Activated CD4-positive, alpha-beta T cell treated with anti-CD3 and anti-CD28 coated beads, Interleukin-2, amount 50 U/mL, for 24 hours (primary cell): ENCODE measurements around the gene STK11.
A peak's percentile ranks its signal among the peaks of the same experiment; 100 is the strongest.
"Not testable (repeated sequence)": the region's sequence is repeated elsewhere in the genome, so short reads cannot be mapped to it uniquely, and the experiment has no call there.

Experiments
- DNase-seq, 2 donors: peaks; one replicate each; pipeline ENCODE4 v3.0.0-alpha.2; 2020; ENCODE audit warnings: low read depth in 1 of 2, low spot score in 1 of 2

The STK11 gene

DNA sequence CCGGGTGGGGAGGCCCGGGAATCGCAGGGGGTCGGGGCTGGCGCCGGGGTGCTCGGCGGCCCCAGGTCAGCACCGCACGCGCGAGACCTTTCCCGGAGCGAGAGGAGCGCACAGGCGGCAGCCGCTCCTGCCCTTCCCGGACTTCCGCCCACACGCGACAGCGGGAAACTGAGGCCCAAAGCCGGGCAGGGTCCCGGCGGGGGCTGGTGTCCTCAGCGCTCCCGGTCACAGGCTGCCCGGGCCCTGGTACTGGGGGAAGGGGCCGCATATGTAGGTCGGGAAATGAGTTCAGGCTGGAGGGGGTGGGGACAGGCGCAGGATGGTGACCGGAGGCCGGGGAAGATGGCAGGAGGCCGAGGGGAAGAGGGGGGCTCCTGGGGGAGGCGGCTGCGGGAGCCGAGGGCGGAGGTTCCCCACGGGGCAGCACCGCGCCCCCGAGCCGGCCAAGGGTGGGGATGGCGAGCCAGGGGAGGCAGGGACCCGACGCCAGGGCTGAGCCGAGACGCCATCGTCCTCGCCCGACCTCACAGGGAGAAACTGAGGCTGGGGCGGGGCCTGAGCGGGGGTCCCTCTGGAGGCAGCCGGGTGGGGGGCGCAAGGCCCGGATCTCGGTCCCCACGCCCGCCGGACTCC lies 31.6 kb downstream of the STK11 start:
- DNase-seq, result no peak

DNA sequence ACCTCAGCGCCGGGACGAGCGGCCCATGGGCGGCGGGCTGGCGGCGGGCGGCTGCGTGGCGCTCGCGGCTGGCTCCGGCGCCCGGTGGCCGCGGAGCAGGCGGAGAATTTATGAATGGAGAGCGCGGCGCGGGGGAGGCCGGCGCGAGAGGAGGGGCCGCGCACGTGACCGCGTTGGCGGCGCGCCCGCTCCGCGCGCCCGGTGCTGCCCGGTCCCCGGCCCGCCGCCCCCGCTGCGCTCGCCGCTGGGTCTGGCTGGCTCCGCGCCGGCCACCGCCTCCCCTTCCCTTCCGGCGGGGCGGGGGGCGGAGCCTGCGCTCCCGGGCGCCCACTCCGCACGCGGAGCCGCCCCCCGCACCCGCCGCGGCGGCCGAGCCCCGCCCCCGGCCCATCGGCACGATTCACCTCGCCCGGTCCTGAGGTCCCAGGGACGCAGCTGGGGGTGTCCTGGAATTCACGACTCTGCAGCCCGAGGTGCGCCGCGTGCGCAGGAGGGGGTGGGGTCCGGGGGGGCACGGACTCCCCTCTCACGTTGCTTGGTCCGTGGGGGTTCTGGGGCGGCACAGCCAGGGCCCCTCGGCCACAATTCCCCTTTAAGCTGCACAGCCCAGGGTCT lies 32.3 kb downstream of the STK11 start, which contains the start of gene CBARP:
Gene CBARP (minus strand): TSS at position 252 of the 615 bp plus-strand sequence. CDS start 1,905 bp downstream, outside the sequence.
- no peak for DNase-seq

GRCh38 chr19:1238369-1239303 lies 33.1 kb downstream of the STK11 start:
- DNase-seq, result no peak

- no peak for DNase-seq
Observed at GRCh38 chr19:1239420-1239795, 33.8 kb downstream of the STK11 start.

DNA sequence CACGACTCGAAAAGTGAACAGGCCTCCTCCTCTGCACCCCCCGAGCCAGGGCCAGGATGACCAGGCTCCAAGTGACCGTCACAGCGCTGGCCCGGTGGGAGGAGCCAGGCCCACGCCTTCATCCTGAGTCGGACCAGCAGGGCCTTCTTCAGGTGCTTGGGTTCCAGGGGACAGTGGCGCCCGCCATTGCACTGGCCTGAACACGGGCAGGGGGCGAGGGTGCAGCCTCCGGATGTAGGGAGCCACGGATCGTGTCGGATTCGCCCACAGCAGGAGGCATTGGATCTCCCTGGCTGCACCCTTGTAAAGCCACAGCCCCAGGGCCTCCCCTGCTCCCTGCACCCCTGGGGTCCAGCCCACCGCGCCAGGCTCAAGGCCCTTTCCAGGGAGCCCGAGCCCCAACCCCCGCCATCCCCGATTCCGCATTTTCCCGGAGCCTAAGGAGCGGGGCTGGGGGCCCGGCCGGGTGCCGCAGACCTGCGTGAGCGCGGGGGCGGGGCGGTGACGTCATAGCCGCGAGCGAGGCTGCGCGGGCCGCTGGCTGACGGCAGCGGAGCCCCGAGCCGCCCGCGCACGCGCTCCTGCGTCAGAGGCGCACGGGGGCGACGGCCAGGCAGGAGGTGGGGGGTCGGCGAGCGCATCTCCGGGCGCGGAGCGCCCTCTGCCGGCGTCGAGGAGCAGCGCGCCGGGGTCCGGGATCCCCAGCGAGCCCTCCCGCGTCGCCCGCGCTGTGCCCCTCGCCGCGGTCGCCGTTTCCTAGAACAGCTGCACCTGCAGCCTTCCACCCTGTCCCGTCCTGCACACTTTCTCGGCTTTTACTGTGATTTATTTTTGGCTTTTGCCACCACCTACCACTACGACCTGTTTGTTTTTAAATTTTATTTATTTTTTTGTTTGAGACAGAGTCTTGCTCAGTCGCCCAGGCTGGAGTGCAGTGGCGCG lies 34.5 kb downstream of the STK11 start:
- peak; percentile 86 to 88 for DNase-seq

DNA sequence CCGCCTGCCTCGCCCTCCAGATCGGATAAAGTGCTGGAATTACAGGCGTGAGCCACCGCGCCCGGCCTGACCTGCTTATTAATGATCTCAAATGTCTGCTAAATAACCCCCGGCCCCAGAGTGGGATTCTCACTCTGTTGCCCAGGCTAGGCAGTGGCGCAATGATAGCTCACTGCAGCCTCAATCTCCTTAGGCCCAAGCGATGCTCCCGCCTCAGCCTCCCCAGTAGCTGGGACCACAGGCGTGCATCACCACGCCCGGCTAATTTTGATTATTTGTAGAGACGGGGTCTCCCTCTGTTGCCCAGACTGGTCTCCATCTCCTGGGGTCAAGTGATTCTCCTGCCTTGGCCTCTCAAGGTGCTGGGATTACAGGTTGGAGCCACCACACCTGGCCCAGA lies 35.3 kb downstream of the STK11 start:
- no peak for DNase-seq

DNA sequence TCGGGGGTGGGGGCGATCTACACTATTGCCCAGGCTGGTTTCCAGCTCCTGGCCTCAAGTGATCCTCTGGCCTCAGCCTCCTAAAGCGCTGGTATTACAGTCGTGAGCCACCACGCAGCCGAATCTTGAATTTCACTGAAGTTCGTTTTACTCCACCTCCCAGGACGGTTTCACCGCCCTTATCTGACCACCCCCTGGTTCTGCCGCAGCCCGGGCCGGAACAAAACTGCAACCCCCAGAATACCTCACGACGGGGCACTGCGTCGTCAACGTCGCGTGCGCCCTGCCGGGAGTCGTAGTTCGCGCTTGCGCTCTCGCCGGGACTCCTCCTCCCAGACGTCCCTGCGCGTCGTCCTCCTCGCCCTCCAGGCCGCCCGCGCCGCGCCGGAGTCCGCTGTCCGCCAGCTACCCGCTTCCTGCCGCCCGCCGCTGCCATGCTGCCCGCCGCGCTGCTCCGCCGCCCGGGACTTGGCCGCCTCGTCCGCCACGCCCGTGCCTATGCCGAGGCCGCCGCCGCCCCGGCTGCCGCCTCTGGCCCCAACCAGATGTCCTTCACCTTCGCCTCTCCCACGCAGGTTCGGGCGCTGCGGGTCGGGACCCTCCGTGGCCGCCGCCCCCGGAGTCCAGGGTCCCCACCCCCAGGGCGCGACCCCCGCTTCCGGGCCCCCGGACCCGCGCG lies 36.0 kb downstream of the STK11 start, which contains the start of gene ATP5F1D:
Gene ATP5F1D (plus strand): TSS at position 335 of the 679 bp plus-strand sequence. CDS start 100 bp downstream, at position 435.
- DNase-seq, result peak; percentile 81 to 86

GRCh38 chr19:1243768-1244692 lies 38.5 kb downstream of the STK11 start:
- peak; percentile 69 to 76 for DNase-seq

DNA sequence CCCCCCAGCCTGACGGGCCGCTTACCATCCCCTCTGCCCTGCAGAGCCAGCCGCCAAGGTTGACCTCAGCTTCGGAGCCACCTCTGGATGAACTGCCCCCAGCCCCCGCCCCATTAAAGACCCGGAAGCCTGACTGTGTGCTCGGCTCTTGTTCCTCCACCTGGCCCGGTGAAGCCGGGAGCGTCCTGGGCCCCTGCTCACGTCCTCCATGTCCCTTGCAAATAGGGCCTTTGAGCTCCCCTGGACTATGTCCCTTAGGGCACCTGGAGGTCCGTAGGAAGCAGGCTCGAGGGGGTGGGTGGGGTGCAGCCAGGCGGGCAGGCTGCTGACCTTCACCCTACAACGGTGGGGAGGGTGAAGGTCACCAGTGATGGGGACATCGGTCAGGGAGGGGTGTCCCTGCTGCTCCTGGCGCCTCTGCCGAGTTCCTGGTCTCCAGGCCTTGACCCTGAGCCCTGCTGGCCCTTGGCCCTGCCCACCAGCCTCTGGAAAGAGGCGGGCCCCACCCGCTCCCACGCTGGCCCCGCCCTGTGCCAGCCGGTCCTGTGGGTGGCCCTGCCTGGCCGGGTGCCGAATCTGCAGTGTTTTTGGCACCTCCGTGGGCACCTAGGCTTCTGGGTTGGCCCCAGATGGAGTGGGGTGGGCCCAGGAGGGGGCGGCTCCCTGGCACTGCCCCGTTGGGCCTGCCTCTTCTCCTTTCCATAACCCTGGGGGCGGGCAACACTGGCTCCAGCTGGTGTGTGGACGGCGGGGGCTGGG lies 39.3 kb downstream of the STK11 start:
- no peak for DNase-seq

DNA sequence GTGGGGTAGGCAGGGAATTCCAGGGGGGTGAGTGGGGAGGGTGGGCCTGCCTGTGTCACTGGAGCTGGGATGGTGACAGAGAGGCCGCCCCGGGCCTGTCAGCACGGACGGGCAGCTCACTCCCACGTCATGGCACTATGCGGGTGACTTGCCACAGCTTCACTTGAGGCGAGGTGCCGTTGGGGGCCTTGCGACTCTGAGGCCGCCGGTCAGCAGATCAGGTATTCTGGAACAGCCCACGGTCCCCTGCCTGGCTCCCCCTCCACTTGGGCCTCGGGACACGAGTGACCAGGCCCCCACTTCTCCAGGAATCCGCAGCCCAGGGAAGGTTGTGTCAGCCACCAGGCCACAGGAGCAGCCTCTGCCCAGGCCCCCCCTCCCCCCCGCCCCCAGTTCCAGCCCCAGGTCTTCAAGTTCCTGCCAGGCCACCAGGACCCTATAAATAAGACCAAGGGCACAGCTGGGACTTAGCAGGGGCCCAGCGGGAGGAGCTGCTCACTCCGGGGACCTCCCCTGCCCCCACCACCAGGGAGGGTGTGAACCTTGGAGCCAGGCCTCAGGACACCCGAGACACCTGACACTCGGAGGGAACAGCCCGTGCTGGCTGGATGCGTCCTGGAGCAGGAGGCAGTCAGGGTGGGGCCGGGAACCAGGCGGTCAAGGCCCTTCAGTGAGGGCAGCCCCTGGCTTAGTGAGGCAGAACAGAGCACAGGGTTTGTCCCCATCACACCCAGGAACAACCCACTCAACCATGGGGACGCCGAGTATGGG lies 40.1 kb downstream of the STK11 start:
- no peak for DNase-seq

DNA sequence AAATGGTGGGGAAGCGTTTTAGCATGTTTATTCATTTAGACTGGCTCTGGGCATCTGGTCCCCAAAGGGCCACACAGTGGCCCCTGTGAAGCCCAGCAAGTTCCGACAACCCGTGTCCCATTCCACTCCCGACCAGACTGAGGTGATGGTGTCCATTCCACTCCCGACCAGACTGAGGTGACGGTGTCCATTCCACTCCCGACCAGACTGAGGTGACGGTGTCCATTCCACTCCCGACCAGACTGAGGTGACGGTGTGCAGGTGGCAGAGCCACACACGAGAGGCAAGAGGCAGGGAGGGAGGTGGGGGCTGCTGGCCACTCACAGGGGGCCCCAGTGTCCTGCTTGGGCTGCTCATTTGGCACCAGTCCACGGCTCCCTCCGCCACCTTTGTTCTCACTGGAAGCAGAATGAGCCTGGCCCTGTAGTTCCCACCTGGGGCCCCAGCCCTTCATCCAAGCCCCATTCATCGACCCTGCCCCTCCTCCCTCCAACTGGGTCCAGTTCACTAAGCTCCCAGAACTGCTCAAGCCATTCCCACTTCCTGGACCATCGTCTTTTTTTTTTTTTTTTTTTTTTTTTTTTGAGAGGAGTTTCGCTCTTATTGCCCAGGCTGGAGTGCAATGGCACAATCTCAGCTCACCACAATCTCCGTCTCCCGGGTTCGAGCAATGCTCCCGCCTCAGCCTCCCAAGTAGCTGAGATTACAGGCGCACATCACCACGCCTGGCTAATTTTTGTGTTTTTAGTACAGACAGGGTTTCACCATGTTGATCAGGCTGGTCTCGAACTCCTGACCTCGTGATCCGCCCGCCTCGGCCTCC lies 40.9 kb downstream of the STK11 start:
- not testable (repeated sequence) for DNase-seq

- no peak for DNase-seq
Observed at GRCh38 chr19:1247748-1248138, 42.2 kb downstream of the STK11 start.

DNA sequence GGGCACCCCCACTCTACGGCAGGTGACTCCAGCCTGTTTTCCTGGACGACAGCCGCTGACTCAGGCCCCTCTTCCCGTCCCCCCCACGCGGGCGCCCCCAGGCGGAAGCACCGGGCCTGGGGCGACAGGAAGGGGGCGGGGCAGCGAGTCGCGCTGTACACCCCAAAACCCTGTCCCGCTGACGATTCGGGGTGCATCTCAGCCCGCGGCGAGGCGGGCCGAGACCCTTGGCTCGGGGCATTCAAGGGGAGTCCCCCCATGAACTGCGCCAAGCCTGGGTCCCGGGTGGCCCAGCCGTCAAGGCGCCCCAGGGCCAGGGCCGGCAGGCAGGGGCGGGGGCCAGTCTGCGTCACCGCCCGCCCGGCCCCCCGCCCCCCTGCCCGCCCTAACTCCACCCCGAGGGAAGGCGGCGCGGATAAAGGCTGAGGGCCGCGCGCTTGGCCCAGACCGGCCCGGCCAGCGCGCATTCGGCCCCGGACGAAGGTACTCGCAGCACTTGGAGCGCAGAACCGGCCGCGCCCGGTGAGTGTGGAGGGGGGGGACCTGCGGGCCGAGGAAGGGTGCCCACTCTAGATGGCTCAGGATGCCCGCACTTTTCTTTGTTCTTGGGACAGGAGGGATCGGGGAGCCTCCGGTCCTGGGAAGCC lies 42.7 kb downstream of the STK11 start, which contains the start of gene MIDN:
Gene MIDN (plus strand): TSS at position 445 of the 647 bp plus-strand sequence. CDS start 1,714 bp downstream, outside the sequence.
- DNase-seq, result no peak

- DNase-seq, result peak; percentile 65 to 69
Observed at GRCh38 chr19:1248786-1249297, 43.3 kb downstream of the STK11 start.

DNA sequence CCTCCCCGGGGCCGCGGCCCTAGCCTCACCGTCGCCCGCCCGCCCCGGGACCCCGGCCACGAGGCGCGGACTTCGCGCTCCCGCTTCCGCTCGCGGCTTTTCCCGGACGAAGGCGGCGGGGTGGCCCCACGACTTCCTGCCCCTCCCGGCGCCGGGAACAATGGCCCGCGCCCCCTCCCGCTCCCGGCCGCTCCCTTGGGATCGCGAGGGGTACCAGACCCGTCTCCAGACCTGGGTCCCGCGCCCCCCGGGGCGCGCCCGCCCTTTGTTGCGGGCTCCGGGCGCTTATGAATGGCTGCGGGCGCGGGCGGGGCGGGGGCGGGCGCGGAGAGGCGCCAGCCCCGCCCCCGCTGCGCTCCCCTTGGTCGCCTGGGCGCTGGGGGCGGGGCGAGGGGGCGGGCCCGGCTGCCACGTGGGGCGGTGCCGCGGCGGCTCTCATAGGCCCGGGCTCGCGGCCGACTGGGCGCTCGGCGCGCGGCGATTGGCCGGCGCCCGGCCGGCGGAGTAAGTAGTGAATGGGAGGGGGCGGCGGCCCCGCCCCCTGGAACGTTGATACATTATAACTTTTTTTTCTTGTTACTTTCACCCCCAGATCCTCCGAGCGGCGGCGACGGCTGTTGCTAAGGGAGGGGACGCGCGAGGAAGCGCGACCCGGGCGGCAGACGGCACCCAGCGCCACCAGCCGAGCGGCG lies 43.9 kb downstream of the STK11 start:
- DNase-seq, result peak; percentile 87 to 91
